Mammary epithelial cell (primary cell): ENCODE data around the gene PLB1.

Experiments
- EZH2 ChIP-seq: IDR thresholded peaks from 2 replicates; pipeline ENCODE4 v1.6.1; 2012; ENCODE audit warnings: low read length, inconsistent platforms, borderline replicate concordance
- TF ChIP-seq, protein P1 (sequence below), 2 donors: IDR thresholded peaks in 1 of 2; conservative IDR thresholded peaks in 1 of 2; 2 replicates each; pipeline ENCODE4 v1.5.1; 2011 to 2012; ENCODE audit warnings: inconsistent platforms in 2 of 2, low read length in 2 of 2, mild to moderate bottlenecking in 2 of 2, control low read depth in 1 of 2, low read depth in 1 of 2; ENCODE audit not compliant: insufficient read depth in 1 of 2; ENCODE audit errors: extremely low read depth in 1 of 2

- TF ChIP-seq, protein P1, sequence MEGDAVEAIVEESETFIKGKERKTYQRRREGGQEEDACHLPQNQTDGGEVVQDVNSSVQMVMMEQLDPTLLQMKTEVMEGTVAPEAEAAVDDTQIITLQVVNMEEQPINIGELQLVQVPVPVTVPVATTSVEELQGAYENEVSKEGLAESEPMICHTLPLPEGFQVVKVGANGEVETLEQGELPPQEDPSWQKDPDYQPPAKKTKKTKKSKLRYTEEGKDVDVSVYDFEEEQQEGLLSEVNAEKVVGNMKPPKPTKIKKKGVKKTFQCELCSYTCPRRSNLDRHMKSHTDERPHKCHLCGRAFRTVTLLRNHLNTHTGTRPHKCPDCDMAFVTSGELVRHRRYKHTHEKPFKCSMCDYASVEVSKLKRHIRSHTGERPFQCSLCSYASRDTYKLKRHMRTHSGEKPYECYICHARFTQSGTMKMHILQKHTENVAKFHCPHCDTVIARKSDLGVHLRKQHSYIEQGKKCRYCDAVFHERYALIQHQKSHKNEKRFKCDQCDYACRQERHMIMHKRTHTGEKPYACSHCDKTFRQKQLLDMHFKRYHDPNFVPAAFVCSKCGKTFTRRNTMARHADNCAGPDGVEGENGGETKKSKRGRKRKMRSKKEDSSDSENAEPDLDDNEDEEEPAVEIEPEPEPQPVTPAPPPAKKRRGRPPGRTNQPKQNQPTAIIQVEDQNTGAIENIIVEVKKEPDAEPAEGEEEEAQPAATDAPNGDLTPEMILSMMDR (conservative IDR thresholded peaks at IDR 0.05 in 1 of 2, IDR thresholded peaks at IDR 0.05 in 1 of 2; ENCODE audit: extremely low read depth in 1 of 2, insufficient read depth in 1 of 2, low read depth in 1 of 2, low read length in 2 of 2), result no peak
- TF ChIP-seq EZH2, result no peak
Measured at GRCh38 chr2:28662044-28662443, 166.2 kb downstream of the PLB1 start.
